Fibroblast of villous mesenchyme (primary cell): ENCODE data around the gene NOL4L. TPM values are rescaled to one million over a fixed set of nuclear protein-coding genes. Genes with fewer than 3 reads are reported as not detected.

Experiments used
- DNase-seq: peaks from one replicate; pipeline ENCODE4 v3.0.0-alpha.2; 2010; ENCODE audit warnings: low read depth
- H3K4me3 ChIP-seq: 2 replicates; pipeline ENCODE4 v1.5.1; 2011; ENCODE audit warnings: low read depth, mild to moderate bottlenecking, low read length
- total RNA-seq: library from RNA; depleted of rRNA; stranded (reverse); fragments of >200 nt; gene quantifications from 2 replicates; pipeline ENCODE4 v1.2.3, GENCODE V29; 2012
- TF ChIP-seq, protein P1 (sequence below): IDR thresholded peaks from 2 replicates; pipeline ENCODE4 v1.5.1; 2012; ENCODE audit warnings: low read depth, mild to moderate bottlenecking, low read length; ENCODE audit not compliant: insufficient read depth

NOL4L gene
- total RNA-seq, 1 donor = 9.9 TPM

DNA sequence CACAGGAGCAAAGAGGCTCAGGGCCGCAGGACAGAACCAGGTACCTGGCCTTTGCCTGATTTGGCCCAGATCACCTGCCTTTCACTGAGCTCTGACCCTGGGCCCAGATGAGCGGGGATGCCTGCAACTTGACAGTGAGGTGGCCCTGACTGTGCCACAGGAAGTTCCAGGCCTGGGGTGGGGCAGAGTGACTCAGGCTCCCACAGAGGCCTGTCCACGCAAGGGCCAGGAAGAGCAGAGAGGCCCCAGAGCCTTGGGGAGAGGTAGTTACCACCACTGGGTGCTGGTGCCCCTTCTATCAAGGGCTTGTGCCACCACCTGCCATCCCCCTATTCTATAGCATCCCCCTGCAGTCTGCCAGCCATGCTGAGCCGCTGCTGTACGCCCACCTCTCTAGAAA lies 4.1 kb upstream of the NOL4L start:
- TF ChIP-seq, protein P1, sequence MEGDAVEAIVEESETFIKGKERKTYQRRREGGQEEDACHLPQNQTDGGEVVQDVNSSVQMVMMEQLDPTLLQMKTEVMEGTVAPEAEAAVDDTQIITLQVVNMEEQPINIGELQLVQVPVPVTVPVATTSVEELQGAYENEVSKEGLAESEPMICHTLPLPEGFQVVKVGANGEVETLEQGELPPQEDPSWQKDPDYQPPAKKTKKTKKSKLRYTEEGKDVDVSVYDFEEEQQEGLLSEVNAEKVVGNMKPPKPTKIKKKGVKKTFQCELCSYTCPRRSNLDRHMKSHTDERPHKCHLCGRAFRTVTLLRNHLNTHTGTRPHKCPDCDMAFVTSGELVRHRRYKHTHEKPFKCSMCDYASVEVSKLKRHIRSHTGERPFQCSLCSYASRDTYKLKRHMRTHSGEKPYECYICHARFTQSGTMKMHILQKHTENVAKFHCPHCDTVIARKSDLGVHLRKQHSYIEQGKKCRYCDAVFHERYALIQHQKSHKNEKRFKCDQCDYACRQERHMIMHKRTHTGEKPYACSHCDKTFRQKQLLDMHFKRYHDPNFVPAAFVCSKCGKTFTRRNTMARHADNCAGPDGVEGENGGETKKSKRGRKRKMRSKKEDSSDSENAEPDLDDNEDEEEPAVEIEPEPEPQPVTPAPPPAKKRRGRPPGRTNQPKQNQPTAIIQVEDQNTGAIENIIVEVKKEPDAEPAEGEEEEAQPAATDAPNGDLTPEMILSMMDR = no peak
- no peak overlapping the region for H3K4me3 ChIP-seq
- DNase-seq = no peak

DNA sequence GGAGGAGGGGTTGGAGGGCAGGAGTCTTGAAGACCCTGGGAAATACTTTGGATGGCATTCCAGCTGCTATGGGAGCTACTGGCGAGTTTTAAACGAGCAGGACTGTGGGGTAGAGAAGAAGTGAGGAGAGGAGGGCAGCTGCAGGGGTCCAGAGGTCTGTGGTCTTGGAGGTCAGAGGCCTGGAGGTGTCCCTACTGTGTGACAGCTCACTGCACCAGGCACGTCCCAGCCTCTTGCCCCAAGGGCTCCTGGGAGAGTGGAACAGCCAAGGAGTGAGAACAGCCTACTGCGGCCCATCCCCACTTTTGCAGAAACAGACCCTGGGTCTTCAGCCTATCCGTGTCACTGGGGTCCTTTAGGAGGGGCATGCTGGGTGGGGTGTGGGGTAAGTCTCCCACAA lies 2.9 kb upstream of the NOL4L start:
- TF ChIP-seq, protein P1 = no peak
- DNase-seq = no peak

DNA sequence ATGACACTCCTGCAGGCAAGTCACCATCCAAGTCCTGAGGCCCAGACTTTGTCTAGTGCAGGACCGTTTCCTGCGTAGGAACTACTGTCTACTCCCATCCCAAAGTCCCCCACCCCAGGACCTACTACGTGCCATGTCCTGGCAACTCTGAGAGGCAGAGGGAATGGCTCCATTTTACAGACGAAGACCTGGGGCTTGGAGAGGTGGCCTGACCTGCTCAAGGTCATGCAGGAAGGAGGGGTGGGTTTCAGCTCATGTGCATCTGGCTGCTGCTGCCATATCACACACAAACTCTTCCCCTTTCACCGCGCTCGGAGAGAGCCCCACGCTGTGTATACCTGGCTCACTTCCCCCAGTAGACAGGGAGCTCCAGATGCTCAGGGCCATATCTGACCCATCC lies 1.2 kb upstream of the NOL4L start:
- DNase-seq = no peak
- no peak overlapping the region for H3K4me3 ChIP-seq
- TF ChIP-seq, protein P1 = no peak

More for the DNA sequence above, 2.9 kb upstream of the NOL4L start:
- no peak overlapping the region for H3K4me3 ChIP-seq

DNA sequence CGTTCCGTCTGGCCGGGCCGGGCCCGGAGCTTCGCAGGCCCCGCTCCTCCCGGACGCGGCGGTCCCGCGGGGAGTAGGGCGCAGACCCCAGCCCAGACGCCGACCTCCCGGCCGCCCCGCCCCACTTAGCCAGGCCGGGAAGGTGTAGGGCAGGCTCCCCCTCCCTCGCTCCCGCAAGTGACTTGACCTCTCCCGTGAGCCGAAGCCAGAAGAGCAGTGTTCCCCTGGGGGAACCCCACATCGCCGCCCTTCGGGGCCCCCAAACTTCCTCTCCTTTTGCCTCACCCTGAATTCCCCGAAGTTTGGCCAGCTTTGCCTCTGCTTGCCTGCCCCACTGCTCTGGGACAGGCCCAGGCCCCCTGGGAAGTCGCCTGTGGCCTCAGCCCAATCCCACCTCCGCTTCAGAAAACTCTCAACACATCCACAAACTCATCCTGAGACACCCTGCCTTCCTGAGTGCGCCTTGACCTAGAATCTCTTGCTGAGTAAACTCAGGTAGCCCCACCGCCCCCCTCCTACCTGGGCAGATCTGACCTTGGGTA lies 524 bp upstream of the NOL4L start:
- DNase-seq = no peak
- TF ChIP-seq, protein P1 = no peak
- H3K4me3 ChIP-seq = peak overlapping the region; percentile 2

DNA sequence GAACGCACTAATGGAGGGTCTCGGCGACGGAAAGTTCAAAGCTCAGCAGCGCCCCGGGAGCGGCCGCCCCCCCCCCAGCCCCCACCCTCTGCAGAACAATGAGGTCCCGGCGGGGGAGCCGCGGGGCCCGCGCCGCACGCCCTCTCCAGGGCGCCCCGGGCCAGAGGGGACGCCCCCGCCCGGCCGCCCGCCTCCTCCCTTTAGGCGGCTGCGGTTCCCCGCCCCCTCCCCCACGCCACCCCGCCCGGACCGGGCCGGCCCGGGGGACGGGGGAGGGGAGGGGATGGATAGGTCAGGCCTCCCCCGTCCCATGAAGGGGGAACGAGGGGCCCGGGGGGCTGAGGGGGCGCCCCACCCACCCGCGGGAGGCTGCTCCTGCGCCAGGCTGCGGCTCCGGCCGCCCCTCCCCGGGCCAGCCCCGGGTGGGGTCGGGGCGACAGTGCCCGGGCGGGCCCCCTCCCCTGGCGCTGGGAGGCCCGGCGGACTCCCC lies 1.5 kb downstream of the NOL4L start:
- DNase-seq = no peak
- H3K4me3 ChIP-seq = peak overlapping the region; percentile 67
- TF ChIP-seq, protein P1 = no peak

DNA sequence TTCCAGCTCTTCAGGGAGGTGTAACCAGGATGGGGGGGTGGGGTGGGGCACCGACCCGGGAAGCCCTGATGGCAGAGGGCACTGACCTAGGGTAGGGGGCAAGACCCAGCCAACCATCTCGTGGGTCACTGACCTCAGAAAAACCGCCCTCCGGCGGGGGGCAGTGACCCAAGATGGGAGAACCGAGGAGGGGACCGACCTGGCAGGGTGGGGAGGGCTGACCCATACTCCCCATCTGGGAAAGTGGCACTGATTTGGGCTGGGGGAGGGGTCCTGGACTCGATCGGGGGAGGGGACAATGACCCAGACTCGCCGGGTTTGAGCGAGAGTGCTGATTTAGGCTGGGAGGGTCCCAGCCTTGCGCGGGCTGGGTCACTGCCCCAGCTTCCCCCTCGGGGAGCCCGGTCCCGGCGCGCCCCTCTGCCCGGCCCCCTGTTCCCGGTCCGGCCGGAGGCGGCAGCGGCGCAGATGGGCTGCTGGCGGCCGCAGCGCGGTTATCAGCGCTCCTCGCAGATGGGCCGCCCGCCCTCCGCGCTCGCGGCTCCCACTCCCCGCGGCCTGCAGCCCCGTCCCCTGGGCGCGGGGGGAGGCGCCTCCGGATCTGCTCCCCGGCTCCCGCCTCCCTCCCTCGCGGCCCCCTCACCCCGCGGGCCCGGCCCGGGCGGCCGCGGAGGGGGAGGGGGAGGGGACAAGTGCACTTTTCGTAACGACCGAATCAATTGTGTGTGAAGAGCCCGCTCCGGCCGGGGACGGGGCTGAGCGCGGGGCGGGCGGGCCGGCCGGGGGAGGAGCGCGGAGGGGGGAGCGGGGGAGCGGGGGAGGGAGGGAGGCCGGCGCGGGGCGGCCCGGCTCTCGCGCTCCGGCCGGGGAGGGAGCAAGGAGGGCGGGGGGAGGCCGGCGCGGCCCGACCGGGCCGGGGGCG lies 2.2 kb downstream of the NOL4L start:
- TF ChIP-seq, protein P1 = no peak
- H3K4me3 ChIP-seq = peak overlapping the region; percentile 67
- peak; percentile 18 for DNase-seq
